NCI-H345 (cell line): ENCODE data around the gene PCGF2.
"Not testable (repeated sequence)": the region's sequence is repeated elsewhere in the genome, so short reads cannot be mapped to it uniquely, and the experiment has no call there.

Experiments
- DNase-seq: peaks from one replicate; lab custom pipeline; 2025; lab: John Stamatoyannopoulos, UW

The PCGF2 gene

GRCh38 chr17:38735161-38735997, 12.8 kb downstream of the PCGF2 start:
- peak; percentile 41 for DNase-seq

- DNase-seq, result no peak
Measured at GRCh38 chr17:38733982-38734973, 13.9 kb downstream of the PCGF2 start.

GRCh38 chr17:38733282-38733981, 14.7 kb downstream of the PCGF2 start:
- no peak for DNase-seq

- no peak for DNase-seq
Measured at GRCh38 chr17:38732376-38733281, 15.5 kb downstream of the PCGF2 start.

- DNase-seq, result no peak
Measured at GRCh38 chr17:38731526-38732294, 16.4 kb downstream of the PCGF2 start.

- peak; percentile 47 for DNase-seq
Measured at GRCh38 chr17:38730526-38731379, 17.4 kb downstream of the PCGF2 start.

- DNase-seq, result peak; percentile 87
Measured at GRCh38 chr17:38729886-38730525, 18.1 kb downstream of the PCGF2 start, which contains the start of gene CISD3. CISD3 (plus strand) TSS chr17:38730341; CDS start chr17:38730359, 18 bp downstream.

GRCh38 chr17:38729368-38729885, 18.7 kb downstream of the PCGF2 start:
- DNase-seq, result no peak

- no peak for DNase-seq
Measured at GRCh38 chr17:38728290-38728831, 19.8 kb downstream of the PCGF2 start.

- DNase-seq, result no peak
Measured at GRCh38 chr17:38727736-38728135, 20.4 kb downstream of the PCGF2 start.

- not testable (repeated sequence) for DNase-seq
Measured at GRCh38 chr17:38726145-38726544, 22.0 kb downstream of the PCGF2 start.

GRCh38 chr17:38725066-38725465, 23.1 kb downstream of the PCGF2 start:
- DNase-seq, result no peak

GRCh38 chr17:38724337-38724988, 23.7 kb downstream of the PCGF2 start:
- peak; percentile 75 for DNase-seq

- no peak for DNase-seq
Measured at GRCh38 chr17:38721802-38722201, 26.3 kb downstream of the PCGF2 start.

- DNase-seq, result no peak
Measured at GRCh38 chr17:38720941-38721340, 27.2 kb downstream of the PCGF2 start.

- no peak for DNase-seq
Measured at GRCh38 chr17:38719943-38720641, 28.0 kb downstream of the PCGF2 start.
